Urinary bladder (tissue), 4 donors: ENCODE data around the gene TAS2R60. TPM values are rescaled to one million over a fixed set of nuclear protein-coding genes. Genes with fewer than 3 reads are reported as not detected.

Experiments used
- DNase-seq: peaks from one replicate; pipeline ENCODE4 v3.0.0-alpha.2; 2015; ENCODE audit errors: extremely low spot score
- H3K27ac ChIP-seq: one replicate; pipeline ENCODE4 v1.5.1; 2013; ENCODE audit warnings: low read depth, mild to moderate bottlenecking, moderate library complexity
- H3K36me3 ChIP-seq: one replicate; pipeline ENCODE4 v1.6.1; 2013; ENCODE audit warnings: mild to moderate bottlenecking, moderate library complexity; ENCODE audit not compliant: insufficient read depth
- H3K4me1 ChIP-seq: one replicate; pipeline ENCODE4 v1.6.1; 2013; ENCODE audit warnings: mild to moderate bottlenecking, moderate library complexity; ENCODE audit not compliant: insufficient read depth
- H3K4me3 ChIP-seq: one replicate; pipeline ENCODE4 v1.5.1; 2013; ENCODE audit warnings: low read depth, low read length
- WGBS: extraction: QIAGEN DNeasy Blood & Tissue Kit; methylation state at CpG from one replicate; pipeline ENCODE4 v1.1.7; 2013; 5-methylcytosine and 5-hydroxymethylcytosine counted together
- polyA plus RNA-seq: library from polyadenylated mRNA; stranded (reverse); fragments of 200-250 nt; gene quantifications from one replicate; pipeline ENCODE4 v1.2.3, GENCODE V29; 2013
- total RNA-seq: library from RNA; depleted of rRNA; stranded (reverse); fragments of >200 nt; gene quantifications from one replicate; pipeline ENCODE4 v1.2.3, GENCODE V29; 2014
- donor health status: healthy with polysubstance abuse.
- donor health status: healthy.

TAS2R60 gene
- total and polyA plus RNA-seq, 2 donors: 0.42 TPM; not detected in 1

GRCh38 chr7:143437578-143437977 lies 5.7 kb upstream of the TAS2R60 start:
- no peak for DNase-seq
- Histone ChIP-seq H3K4me1 (no peaks in the 10 kb centered on the region), H3K36me3 (no peaks in the 10 kb centered on the region), H3K27ac (no peak overlapping the region), H3K4me3 (no peak overlapping the region)
- WGBS: 51% methylated on average over 4 of the region's 4 CpGs

GRCh38 chr7:143439866-143440265 lies 3.4 kb upstream of the TAS2R60 start:
- Histone ChIP-seq H3K4me1 (no peaks in the 10 kb centered on the region), H3K27ac (no peak overlapping the region), H3K4me3 (no peak overlapping the region), H3K36me3 (no peaks in the 10 kb centered on the region)
- 91% methylated on average over 2 of the region's 2 CpGs for WGBS
- DNase-seq: no peak

GRCh38 chr7:143444063-143444782 lies 970 bp downstream of the TAS2R60 start:
- 91% methylated on average over 6 of the region's 6 CpGs for WGBS
- no peaks in the 10 kb centered on the region for H3K36me3 ChIP-seq
- H3K4me1 ChIP-seq: no peaks in the 10 kb centered on the region
- no peak overlapping the region for H3K4me3 ChIP-seq
- no peak overlapping the region for H3K27ac ChIP-seq
- DNase-seq: no peak

GRCh38 chr7:143444785-143445184 lies 1.5 kb downstream of the TAS2R60 start:
- DNase-seq: no peak
- no peak overlapping the region for H3K4me3 ChIP-seq
- H3K4me1 ChIP-seq: no peaks in the 10 kb centered on the region
- 97% methylated on average over 1 of the region's 1 CpG for WGBS
- H3K36me3 ChIP-seq: no peaks in the 10 kb centered on the region
- H3K27ac ChIP-seq: no peak overlapping the region

GRCh38 chr7:143447466-143447865 lies 4.2 kb downstream of the TAS2R60 start:
- H3K27ac ChIP-seq: no peak overlapping the region
- H3K4me1 ChIP-seq: no peaks in the 10 kb centered on the region
- DNase-seq: no peak
- whole genome bisulfite sequencing: 56% methylated on average over 3 of the region's 3 CpGs
- H3K4me3 ChIP-seq: no peak overlapping the region
- no peaks in the 10 kb centered on the region for H3K36me3 ChIP-seq

GRCh38 chr7:143448429-143448828 lies 5.2 kb downstream of the TAS2R60 start:
- H3K36me3 ChIP-seq: no peaks in the 10 kb centered on the region
- H3K27ac ChIP-seq: no peak overlapping the region
- H3K4me3 ChIP-seq: no peak overlapping the region
- no peaks in the 10 kb centered on the region for H3K4me1 ChIP-seq
- WGBS: 77% methylated on average over 5 of the region's 5 CpGs
- no peak for DNase-seq

- no peaks in the 10 kb centered on the region for H3K4me1 ChIP-seq
- no peak for DNase-seq
- WGBS: 77% methylated on average over 3 of the region's 3 CpGs
- no peaks in the 10 kb centered on the region for H3K36me3 ChIP-seq
- H3K27ac ChIP-seq: no peak overlapping the region
- no peak overlapping the region for H3K4me3 ChIP-seq
Measured at GRCh38 chr7:143449793-143450192, 6.5 kb downstream of the TAS2R60 start.

- H3K4me1 ChIP-seq: no peaks in the 10 kb centered on the region
- no peak for DNase-seq
- H3K36me3 ChIP-seq: no peaks in the 10 kb centered on the region
- H3K4me3 ChIP-seq: no peak overlapping the region
- H3K27ac ChIP-seq: no peak overlapping the region
Measured at GRCh38 chr7:143451122-143451521, 7.9 kb downstream of the TAS2R60 start.

- Histone ChIP-seq H3K4me1 (no peaks in the 10 kb centered on the region), H3K27ac (no peak overlapping the region), H3K4me3 (no peak overlapping the region), H3K36me3 (no peaks in the 10 kb centered on the region)
- WGBS: 76% methylated on average over 1 of the region's 1 CpG
- no peak for DNase-seq
Measured at GRCh38 chr7:143451746-143452145, 8.5 kb downstream of the TAS2R60 start.

GRCh38 chr7:143452495-143452894 lies 9.2 kb downstream of the TAS2R60 start:
- Histone ChIP-seq H3K4me1 (no peaks in the 10 kb centered on the region), H3K36me3 (no peaks in the 10 kb centered on the region), H3K4me3 (no peak overlapping the region), H3K27ac (no peak overlapping the region)
- WGBS: 83% methylated on average over 2 of the region's 2 CpGs
- no peak for DNase-seq

GRCh38 chr7:143454091-143454680 lies 10.9 kb downstream of the TAS2R60 start:
- Histone ChIP-seq H3K27ac (no peak overlapping the region), H3K36me3 (no peaks in the 10 kb centered on the region), H3K4me3 (no peak overlapping the region), H3K4me1 (no peaks in the 10 kb centered on the region)
- DNase-seq: no peak
- WGBS: 56% methylated on average over 1 of the region's 1 CpG

GRCh38 chr7:143455491-143455890 lies 12.2 kb downstream of the TAS2R60 start:
- no peaks in the 10 kb centered on the region for H3K36me3 ChIP-seq
- 85% methylated on average over 2 of the region's 2 CpGs for WGBS

GRCh38 chr7:143455942-143456341 lies 12.7 kb downstream of the TAS2R60 start:
- no peak overlapping the region for H3K27ac ChIP-seq
- 68% methylated on average over 4 of the region's 4 CpGs for WGBS
- DNase-seq: no peak
- H3K4me1 ChIP-seq: no peaks in the 10 kb centered on the region
- H3K4me3 ChIP-seq: no peak overlapping the region
- no peaks in the 10 kb centered on the region for H3K36me3 ChIP-seq

More at GRCh38 chr7:143455491-143455890, 12.2 kb downstream of the TAS2R60 start:
- DNase-seq: no peak
- no peak overlapping the region for H3K27ac ChIP-seq
- H3K4me1 ChIP-seq: no peaks in the 10 kb centered on the region
- no peak overlapping the region for H3K4me3 ChIP-seq

- DNase-seq: no peak
- Histone ChIP-seq H3K4me1 (no peaks in the 10 kb centered on the region), H3K36me3 (no peaks in the 10 kb centered on the region), H3K27ac (no peak overlapping the region), H3K4me3 (no peak overlapping the region)
- WGBS: 73% methylated on average over 4 of the region's 4 CpGs
Measured at GRCh38 chr7:143456992-143457793, 13.9 kb downstream of the TAS2R60 start.
